Mesothelial cell of epicardium (in vitro differentiated cells): ENCODE data around the gene SUN2. TPM values are rescaled to one million over a fixed set of nuclear protein-coding genes. Genes with fewer than 3 reads are reported as not detected.

ENCODE experiments used
- DNase-seq, 2 experiments: peaks; one replicate each; pipeline ENCODE4 v3.0.0; 2021; ENCODE audit warnings: low spot score in 2 of 2; ENCODE audit not compliant: unreplicated experiment in 2 of 2
- H3K27ac Mint-ChIP-seq: 2 replicates; pipeline ENCODE4 v1.8.0; 2021; ENCODE audit warnings: mixed read lengths
- H3K27me3 Mint-ChIP-seq: 2 replicates; pipeline ENCODE4 v1.8.0; 2021; ENCODE audit warnings: low read depth, mixed read lengths
- H3K36me3 Mint-ChIP-seq: 2 replicates; pipeline ENCODE4 v1.8.0; 2021; ENCODE audit warnings: mixed read lengths
- H3K4me1 Mint-ChIP-seq: 2 replicates; pipeline ENCODE4 v1.8.0; 2021; ENCODE audit warnings: mixed read lengths
- H3K4me3 Mint-ChIP-seq: 2 replicates; pipeline ENCODE4 v1.8.0; 2021; ENCODE audit warnings: mild to moderate bottlenecking, moderate library complexity, mixed read lengths
- H3K9me3 Mint-ChIP-seq: 2 replicates; pipeline ENCODE4 v1.8.0; 2021; ENCODE audit warnings: mixed read lengths
- CTCF ChIP-seq: fragments of 200-600 bp; sonication (generic); IDR thresholded peaks from one replicate; pipeline ENCODE4 v1.5.0; 2021; ENCODE audit warnings: antibody characterized with exemption; ENCODE audit not compliant: unreplicated experiment
- total RNA-seq: library from RNA; stranded (reverse); gene quantifications from 3 replicates; pipeline ENCODE4 v1.2.1, GENCODE V29; 2021

The SUN2 gene
- total RNA-seq, 1 donor from 2014 or later: 61.2 TPM

- Mint-ChIP-seq H3K4me1 (no peaks in the 10 kb centered on the region), H3K9me3 (no peaks in the 10 kb centered on the region), H3K4me3 (no peak overlapping the region), H3K27ac (no peak overlapping the region), H3K36me3 (peaks cover 31% of the 10 kb centered on the region), H3K27me3 (no peaks in the 10 kb centered on the region)
- no peak for DNase-seq
- TF ChIP-seq CTCF: no peak
These were observed 15.6 kb downstream of the SUN2 start for GRCh38 chr22:38740116-38740723.

DNA sequence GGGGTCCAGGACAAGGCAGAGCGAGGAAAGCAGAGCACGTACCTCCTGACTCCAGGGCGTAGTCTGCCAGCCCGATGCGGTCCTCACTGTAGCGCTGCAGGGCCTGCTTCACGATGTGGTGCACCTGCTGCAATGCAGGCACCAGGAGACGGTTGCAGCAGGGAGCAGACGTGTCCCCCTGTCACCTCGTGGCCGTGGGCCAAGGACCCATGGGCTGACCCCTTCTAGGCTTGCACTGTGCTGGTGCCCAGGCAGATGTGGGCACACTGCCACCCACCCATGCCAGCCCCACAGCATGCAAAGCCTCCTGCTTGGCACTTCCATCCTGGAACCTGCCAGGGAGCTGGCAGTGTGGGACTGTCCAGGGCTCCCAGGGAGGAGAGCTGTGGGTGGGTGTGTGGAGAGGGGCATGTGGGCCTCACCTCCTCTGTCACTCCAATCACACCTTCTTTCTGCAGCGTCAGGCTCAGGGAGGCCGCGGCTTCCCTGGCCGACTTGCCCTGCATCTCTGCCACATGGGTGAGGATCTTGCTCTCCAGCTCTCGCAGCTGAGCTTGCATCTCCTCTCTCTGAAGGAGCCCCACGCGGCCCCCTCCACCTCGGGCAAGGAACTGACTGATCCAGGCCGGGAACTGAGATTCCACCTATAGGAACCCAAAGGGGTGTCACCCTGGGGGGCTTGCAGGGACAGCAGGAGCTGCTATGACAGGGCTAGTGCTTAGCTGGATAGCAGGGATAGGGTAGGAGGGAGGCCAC, 16.3 kb downstream of the SUN2 start:
- peaks cover 27% of the 10 kb centered on the region for H3K36me3 Mint-ChIP-seq
- no peaks in the 10 kb centered on the region for H3K27me3 Mint-ChIP-seq
- no peak for DNase-seq
- H3K4me1 Mint-ChIP-seq: no peaks in the 10 kb centered on the region
- no peak overlapping the region for H3K27ac Mint-ChIP-seq
- no peaks in the 10 kb centered on the region for H3K9me3 Mint-ChIP-seq
- TF ChIP-seq CTCF: no peak
- no peak overlapping the region for H3K4me3 Mint-ChIP-seq

DNA sequence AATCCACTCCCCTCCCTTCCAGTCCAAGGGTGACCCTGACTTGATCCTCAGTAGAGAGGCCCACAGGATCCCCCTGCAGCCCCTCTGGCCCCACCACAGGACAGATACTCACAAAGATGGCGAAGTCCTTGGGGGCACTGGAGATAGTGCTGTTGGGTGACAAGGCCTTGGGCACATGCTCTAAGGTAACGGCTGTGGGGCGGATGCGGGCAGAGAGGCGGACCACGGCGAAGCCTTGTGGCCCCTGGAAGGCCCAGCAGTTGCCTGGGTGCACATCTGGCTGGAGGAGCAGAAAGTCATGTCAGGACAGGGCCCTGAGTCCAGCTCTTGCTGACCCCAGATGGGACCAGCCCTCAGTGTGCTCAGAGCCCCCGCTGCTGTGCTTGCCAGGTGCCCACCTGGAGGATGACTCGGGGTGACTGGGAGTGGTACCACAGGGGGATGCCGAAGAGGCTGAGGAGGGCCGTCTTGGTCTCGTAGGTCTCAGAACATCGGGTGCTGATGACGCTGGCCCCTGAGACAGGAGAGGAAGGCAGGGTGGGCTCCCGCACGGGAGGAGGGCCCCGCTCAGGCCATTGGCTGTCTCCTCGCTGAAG, 17.2 kb downstream of the SUN2 start:
- Mint-ChIP-seq H3K4me1 (no peaks in the 10 kb centered on the region), H3K4me3 (no peak overlapping the region), H3K27ac (no peak overlapping the region), H3K36me3 (peaks cover 26% of the 10 kb centered on the region), H3K27me3 (no peaks in the 10 kb centered on the region), H3K9me3 (no peaks in the 10 kb centered on the region)
- DNase-seq: no peak
- no peak for TF ChIP-seq CTCF

- no peak for TF ChIP-seq CTCF
- Mint-ChIP-seq H3K36me3 (peaks cover 24% of the 10 kb centered on the region), H3K9me3 (no peaks in the 10 kb centered on the region), H3K4me1 (no peaks in the 10 kb centered on the region), H3K27ac (peak overlapping the region; percentile 40), H3K27me3 (no peaks in the 10 kb centered on the region), H3K4me3 (no peak overlapping the region)
- no peak for DNase-seq
These were observed 18.3 kb downstream of the SUN2 start for GRCh38 chr22:38737302-38738060.

GRCh38 chr22:38736257-38736570, 19.6 kb downstream of the SUN2 start:
- H3K27me3 Mint-ChIP-seq: no peaks in the 10 kb centered on the region
- TF ChIP-seq CTCF: no peak
- no peaks in the 10 kb centered on the region for H3K9me3 Mint-ChIP-seq
- H3K4me3 Mint-ChIP-seq: no peak overlapping the region
- H3K27ac Mint-ChIP-seq: no peak overlapping the region
- no peak for DNase-seq
- H3K4me1 Mint-ChIP-seq: no peaks in the 10 kb centered on the region
- H3K36me3 Mint-ChIP-seq: peaks cover 20% of the 10 kb centered on the region
